ENCODE results near the gene AGPAT1. TPM values are rescaled to one million over a fixed set of nuclear protein-coding genes. Genes with fewer than 3 reads are reported as not detected.

AGPAT1 gene
- polyA plus RNA-seq, 1 of the 3 experiments (the other 2 are of a cell fraction), result 118 TPM

DNA sequence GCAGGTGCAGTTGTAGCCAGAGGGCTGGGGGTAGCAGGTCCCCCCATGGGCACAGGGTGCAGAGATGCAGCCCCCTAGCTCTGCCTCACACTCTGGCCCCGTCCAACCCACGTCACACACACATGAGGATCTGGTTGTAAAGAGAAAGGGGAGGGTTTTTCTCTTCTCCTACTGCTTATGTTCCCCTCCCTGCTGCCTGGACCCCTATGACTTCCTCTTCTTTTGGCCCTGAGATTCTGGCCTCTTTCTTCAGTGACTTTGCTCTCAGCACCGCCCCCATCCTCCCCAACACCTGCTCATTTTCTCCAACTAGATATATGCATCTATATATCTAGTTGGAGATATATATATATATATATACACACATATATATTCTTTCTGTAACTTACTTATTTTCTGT, 38.2 kb upstream of the AGPAT1 start:
- no peak overlapping the region for H3K4me3 ChIP-seq (ENCODE audit: low read depth in 2 of 2, low read length in 1 of 2)
- DNase-seq, result no peak
- H4K20me1 ChIP-seq (ENCODE audit: insufficient read depth), result no peaks in the 10 kb centered on the region
- H3K27ac ChIP-seq (ENCODE audit: low read depth in 2 of 2, low read length in 1 of 2), result no peak overlapping the region
- H3F3A ChIP-seq (replicated peaks; ENCODE audit: insufficient read depth), result no peaks in the 10 kb centered on the region
- H2AFZ ChIP-seq (ENCODE audit: low read depth), result no peak overlapping the region
- peaks cover 82% of the 10 kb centered on the region for H3K27me3 ChIP-seq (ENCODE audit: insufficient read depth)
- TF ChIP-seq RCOR1 (IDR thresholded peaks at IDR 0.05; ENCODE audit: low read length) (no peak), GATA2 (CRISPR knock-in tag; IDR thresholded peaks at IDR 0.05) (no peak), TEAD4 (IDR thresholded peaks at IDR 0.05; ENCODE audit: borderline replicate concordance, insufficient read depth) (no peak), TCF12 (IDR thresholded peaks at IDR 0.05) (no peak), RAD21 (IDR thresholded peaks at IDR 0.05; ENCODE audit: low read length) (no peak), CHD2 (IDR thresholded peaks at IDR 0.05; ENCODE audit: low read length, partially characterized antibody) (no peak), FOXJ3 (CRISPR knock-in tag; IDR thresholded peaks at IDR 0.05) (no peak), FOSL2 (IDR thresholded peaks at IDR 0.05; ENCODE audit: borderline replicate concordance, low read depth) (no peak)
- TF ChIP-seq, protein P1, sequence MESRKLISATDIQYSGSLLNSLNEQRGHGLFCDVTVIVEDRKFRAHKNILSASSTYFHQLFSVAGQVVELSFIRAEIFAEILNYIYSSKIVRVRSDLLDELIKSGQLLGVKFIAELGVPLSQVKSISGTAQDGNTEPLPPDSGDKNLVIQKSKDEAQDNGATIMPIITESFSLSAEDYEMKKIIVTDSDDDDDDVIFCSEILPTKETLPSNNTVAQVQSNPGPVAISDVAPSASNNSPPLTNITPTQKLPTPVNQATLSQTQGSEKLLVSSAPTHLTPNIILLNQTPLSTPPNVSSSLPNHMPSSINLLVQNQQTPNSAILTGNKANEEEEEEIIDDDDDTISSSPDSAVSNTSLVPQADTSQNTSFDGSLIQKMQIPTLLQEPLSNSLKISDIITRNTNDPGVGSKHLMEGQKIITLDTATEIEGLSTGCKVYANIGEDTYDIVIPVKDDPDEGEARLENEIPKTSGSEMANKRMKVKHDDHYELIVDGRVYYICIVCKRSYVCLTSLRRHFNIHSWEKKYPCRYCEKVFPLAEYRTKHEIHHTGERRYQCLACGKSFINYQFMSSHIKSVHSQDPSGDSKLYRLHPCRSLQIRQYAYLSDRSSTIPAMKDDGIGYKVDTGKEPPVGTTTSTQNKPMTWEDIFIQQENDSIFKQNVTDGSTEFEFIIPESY (IDR thresholded peaks at IDR 0.05; ENCODE audit: borderline replicate concordance, low read depth), result no peak
- TF ChIP-seq, protein P2, sequence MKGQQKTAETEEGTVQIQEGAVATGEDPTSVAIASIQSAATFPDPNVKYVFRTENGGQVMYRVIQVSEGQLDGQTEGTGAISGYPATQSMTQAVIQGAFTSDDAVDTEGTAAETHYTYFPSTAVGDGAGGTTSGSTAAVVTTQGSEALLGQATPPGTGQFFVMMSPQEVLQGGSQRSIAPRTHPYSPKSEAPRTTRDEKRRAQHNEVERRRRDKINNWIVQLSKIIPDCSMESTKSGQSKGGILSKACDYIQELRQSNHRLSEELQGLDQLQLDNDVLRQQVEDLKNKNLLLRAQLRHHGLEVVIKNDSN (IDR thresholded peaks at IDR 0.05; ENCODE audit: borderline replicate concordance, low read depth), result no peak
- TF ChIP-seq, protein P3, sequence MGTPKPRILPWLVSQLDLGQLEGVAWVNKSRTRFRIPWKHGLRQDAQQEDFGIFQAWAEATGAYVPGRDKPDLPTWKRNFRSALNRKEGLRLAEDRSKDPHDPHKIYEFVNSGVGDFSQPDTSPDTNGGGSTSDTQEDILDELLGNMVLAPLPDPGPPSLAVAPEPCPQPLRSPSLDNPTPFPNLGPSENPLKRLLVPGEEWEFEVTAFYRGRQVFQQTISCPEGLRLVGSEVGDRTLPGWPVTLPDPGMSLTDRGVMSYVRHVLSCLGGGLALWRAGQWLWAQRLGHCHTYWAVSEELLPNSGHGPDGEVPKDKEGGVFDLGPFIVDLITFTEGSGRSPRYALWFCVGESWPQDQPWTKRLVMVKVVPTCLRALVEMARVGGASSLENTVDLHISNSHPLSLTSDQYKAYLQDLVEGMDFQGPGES (IDR thresholded peaks at IDR 0.05; ENCODE audit: low read depth, low read length), result no peak
- TF ChIP-seq, protein P4, sequence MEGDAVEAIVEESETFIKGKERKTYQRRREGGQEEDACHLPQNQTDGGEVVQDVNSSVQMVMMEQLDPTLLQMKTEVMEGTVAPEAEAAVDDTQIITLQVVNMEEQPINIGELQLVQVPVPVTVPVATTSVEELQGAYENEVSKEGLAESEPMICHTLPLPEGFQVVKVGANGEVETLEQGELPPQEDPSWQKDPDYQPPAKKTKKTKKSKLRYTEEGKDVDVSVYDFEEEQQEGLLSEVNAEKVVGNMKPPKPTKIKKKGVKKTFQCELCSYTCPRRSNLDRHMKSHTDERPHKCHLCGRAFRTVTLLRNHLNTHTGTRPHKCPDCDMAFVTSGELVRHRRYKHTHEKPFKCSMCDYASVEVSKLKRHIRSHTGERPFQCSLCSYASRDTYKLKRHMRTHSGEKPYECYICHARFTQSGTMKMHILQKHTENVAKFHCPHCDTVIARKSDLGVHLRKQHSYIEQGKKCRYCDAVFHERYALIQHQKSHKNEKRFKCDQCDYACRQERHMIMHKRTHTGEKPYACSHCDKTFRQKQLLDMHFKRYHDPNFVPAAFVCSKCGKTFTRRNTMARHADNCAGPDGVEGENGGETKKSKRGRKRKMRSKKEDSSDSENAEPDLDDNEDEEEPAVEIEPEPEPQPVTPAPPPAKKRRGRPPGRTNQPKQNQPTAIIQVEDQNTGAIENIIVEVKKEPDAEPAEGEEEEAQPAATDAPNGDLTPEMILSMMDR (IDR thresholded peaks at IDR 0.05), result no peak
- TF ChIP-seq, protein P5, sequence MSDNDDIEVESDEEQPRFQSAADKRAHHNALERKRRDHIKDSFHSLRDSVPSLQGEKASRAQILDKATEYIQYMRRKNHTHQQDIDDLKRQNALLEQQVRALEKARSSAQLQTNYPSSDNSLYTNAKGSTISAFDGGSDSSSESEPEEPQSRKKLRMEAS (IDR thresholded peaks at IDR 0.05; ENCODE audit: low read depth), result no peak
- TF ChIP-seq, protein P6, sequence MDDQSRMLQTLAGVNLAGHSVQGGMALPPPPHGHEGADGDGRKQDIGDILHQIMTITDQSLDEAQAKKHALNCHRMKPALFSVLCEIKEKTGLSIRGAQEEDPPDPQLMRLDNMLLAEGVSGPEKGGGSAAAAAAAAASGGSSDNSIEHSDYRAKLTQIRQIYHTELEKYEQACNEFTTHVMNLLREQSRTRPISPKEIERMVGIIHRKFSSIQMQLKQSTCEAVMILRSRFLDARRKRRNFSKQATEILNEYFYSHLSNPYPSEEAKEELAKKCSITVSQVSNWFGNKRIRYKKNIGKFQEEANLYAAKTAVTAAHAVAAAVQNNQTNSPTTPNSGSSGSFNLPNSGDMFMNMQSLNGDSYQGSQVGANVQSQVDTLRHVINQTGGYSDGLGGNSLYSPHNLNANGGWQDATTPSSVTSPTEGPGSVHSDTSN (IDR thresholded peaks at IDR 0.05), result no peak
- TF ChIP-seq, protein P7, sequence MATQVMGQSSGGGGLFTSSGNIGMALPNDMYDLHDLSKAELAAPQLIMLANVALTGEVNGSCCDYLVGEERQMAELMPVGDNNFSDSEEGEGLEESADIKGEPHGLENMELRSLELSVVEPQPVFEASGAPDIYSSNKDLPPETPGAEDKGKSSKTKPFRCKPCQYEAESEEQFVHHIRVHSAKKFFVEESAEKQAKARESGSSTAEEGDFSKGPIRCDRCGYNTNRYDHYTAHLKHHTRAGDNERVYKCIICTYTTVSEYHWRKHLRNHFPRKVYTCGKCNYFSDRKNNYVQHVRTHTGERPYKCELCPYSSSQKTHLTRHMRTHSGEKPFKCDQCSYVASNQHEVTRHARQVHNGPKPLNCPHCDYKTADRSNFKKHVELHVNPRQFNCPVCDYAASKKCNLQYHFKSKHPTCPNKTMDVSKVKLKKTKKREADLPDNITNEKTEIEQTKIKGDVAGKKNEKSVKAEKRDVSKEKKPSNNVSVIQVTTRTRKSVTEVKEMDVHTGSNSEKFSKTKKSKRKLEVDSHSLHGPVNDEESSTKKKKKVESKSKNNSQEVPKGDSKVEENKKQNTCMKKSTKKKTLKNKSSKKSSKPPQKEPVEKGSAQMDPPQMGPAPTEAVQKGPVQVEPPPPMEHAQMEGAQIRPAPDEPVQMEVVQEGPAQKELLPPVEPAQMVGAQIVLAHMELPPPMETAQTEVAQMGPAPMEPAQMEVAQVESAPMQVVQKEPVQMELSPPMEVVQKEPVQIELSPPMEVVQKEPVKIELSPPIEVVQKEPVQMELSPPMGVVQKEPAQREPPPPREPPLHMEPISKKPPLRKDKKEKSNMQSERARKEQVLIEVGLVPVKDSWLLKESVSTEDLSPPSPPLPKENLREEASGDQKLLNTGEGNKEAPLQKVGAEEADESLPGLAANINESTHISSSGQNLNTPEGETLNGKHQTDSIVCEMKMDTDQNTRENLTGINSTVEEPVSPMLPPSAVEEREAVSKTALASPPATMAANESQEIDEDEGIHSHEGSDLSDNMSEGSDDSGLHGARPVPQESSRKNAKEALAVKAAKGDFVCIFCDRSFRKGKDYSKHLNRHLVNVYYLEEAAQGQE (IDR thresholded peaks at IDR 0.05; ENCODE audit: low read depth, low read length), result no peak
- no peaks in the 10 kb centered on the region for H3K4me1 ChIP-seq (ENCODE audit: control insufficient read depth in 1 of 2, insufficient read depth in 2 of 2, low read depth in 1 of 2, low read length in 1 of 2)
- CTCF ChIA-PET, result no interaction called here
- POLR2A ChIA-PET, result no interaction called here
- no peaks in the 10 kb centered on the region for H3K9me2 ChIP-seq
- H3K79me2 ChIP-seq (ENCODE audit: insufficient read depth), result no peaks in the 10 kb centered on the region
- H3K36me3 ChIP-seq (replicated peaks in 1 of 2; ENCODE audit: control insufficient read depth in 1 of 2, insufficient read depth in 2 of 2, low read length in 1 of 2), result no peaks in the 10 kb centered on the region
- no peaks in the 10 kb centered on the region for H3K9me3 ChIP-seq
- WGBS (ENCODE audit: low lambda C conversion rate), result 10% methylated on average over 3 of the region's 3 CpGs
- no peak overlapping the region for H3K4me2 ChIP-seq
- H3K9ac ChIP-seq, result no peak overlapping the region

Data from SK-N-SH (cell line).